MCF 10A (cell line): Measurements from ENCODE around the gene SCNN1G. TPM values are rescaled to one million over a fixed set of nuclear protein-coding genes. Genes with fewer than 3 reads are reported as not detected.

Source experiments
- BruUV-seq: library from RNA; stranded (reverse); fragments of 400-500 nt; replicated peaks from 2 replicates; lab custom pipeline; 2021; lab: Mats Ljungman, UMichigan
- CTCF ChIA-PET: fragments of 300-600 bp; sonication (Branson Sonifier 250); formaldehyde crosslinking; extraction: SDS; loops from one replicate; lab custom pipeline; 2021; ENCODE audit warnings: antibody characterized with exemption, inconsistent platforms; lab: Yijun Ruan, JAX
- POLR2A ChIA-PET: fragments of 300-600, 350-650 bp; sonication (Branson Sonifier 250); formaldehyde crosslinking; extraction: SDS; loops from one replicate; lab custom pipeline; 2020; ENCODE audit warnings: antibody characterized with exemption, inconsistent platforms; lab: Yijun Ruan, JAX
- DNase-seq: peaks from one replicate; pipeline ENCODE4 v3.0.0-alpha.2; 2018; ENCODE audit not compliant: unreplicated experiment
- H3K27ac Mint-ChIP-seq: one replicate; pipeline ENCODE4 v1.8.0; 2022; ENCODE audit warnings: mild to moderate bottlenecking, low read depth, mixed read lengths; ENCODE audit not compliant: unreplicated experiment
- H3K27me3 Mint-ChIP-seq: one replicate; pipeline ENCODE4 v1.8.0; 2022; ENCODE audit warnings: mixed read lengths; ENCODE audit not compliant: insufficient read depth, unreplicated experiment
- H3K36me3 Mint-ChIP-seq: one replicate; pipeline ENCODE4 v1.8.0; 2022; ENCODE audit warnings: mild to moderate bottlenecking, moderate library complexity, mixed read lengths; ENCODE audit not compliant: insufficient read depth, unreplicated experiment
- H3K4me1 Mint-ChIP-seq: one replicate; pipeline ENCODE4 v1.8.0; 2022; ENCODE audit warnings: mixed read lengths; ENCODE audit not compliant: insufficient read depth, unreplicated experiment
- H3K4me3 Mint-ChIP-seq: one replicate; pipeline ENCODE4 v1.8.0; 2022; ENCODE audit warnings: mild to moderate bottlenecking, moderate library complexity, mixed read lengths; ENCODE audit not compliant: unreplicated experiment
- H3K9me3 Mint-ChIP-seq: one replicate; pipeline ENCODE4 v1.8.0; 2022; ENCODE audit warnings: mixed read lengths; ENCODE audit not compliant: unreplicated experiment
- intact Hi-C: fragments of 100-400 bp; cut with micrococcal nuclease; formaldehyde crosslinking; loops from 2 replicates; pipeline ENCODE4 v1.14.1; 2022
- total RNA-seq: library from RNA; stranded (reverse); gene quantifications from 2 replicates; pipeline ENCODE4 v1.2.3, GENCODE V29; 2022
- TF ChIP-seq, protein P1 (sequence below): fragments of 200-600 bp; IDR thresholded peaks from one replicate; pipeline ENCODE4 v1.8.0; 2022; ENCODE audit warnings: antibody characterized with exemption, mild to moderate bottlenecking; ENCODE audit not compliant: unreplicated experiment

Gene SCNN1G
- total RNA-seq, 1 experiment from 2014 or later = 11.9 TPM

DNA sequence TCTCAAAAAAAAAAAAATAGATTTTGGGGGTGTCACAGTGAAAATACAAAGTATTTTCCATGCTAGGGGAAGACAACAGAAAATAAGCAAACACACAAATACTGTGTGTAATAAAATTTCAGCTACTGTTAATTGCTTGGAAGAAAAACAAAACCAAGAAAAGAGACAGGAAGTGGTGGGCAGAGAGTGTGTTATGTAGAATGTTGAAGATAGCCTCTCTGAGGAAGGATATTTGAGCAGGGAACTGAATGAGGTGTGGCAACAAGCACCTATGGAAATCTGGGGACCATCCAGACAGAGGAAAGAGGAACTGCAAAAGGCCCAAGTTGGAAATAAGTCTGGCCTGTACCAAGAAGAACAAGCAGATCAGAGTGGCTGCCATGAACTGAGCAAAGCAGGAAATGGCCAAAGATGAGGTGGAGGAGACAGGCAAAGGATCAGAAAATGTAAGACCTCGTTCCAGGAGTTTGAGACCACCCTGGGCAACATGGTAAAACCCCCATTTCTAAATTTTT is 25.5 kb upstream of the SCNN1G start:
- no peaks in the 10 kb centered on the region for H3K36me3 Mint-ChIP-seq
- intact Hi-C loops = no loop called here
- TF ChIP-seq, protein P1, sequence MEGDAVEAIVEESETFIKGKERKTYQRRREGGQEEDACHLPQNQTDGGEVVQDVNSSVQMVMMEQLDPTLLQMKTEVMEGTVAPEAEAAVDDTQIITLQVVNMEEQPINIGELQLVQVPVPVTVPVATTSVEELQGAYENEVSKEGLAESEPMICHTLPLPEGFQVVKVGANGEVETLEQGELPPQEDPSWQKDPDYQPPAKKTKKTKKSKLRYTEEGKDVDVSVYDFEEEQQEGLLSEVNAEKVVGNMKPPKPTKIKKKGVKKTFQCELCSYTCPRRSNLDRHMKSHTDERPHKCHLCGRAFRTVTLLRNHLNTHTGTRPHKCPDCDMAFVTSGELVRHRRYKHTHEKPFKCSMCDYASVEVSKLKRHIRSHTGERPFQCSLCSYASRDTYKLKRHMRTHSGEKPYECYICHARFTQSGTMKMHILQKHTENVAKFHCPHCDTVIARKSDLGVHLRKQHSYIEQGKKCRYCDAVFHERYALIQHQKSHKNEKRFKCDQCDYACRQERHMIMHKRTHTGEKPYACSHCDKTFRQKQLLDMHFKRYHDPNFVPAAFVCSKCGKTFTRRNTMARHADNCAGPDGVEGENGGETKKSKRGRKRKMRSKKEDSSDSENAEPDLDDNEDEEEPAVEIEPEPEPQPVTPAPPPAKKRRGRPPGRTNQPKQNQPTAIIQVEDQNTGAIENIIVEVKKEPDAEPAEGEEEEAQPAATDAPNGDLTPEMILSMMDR = no peak
- peaks cover 2% of the 10 kb centered on the region for H3K27me3 Mint-ChIP-seq
- no peaks in the 10 kb centered on the region for H3K9me3 Mint-ChIP-seq
- POLR2A ChIA-PET = interaction anchor here (0.6 to 0.7 kb wide), 3 partner anchors 13 to 278 kb away, joined by 3 read pairs; no protein-coding TSS in a partner anchor
- no peak overlapping the region for H3K4me3 Mint-ChIP-seq
- H3K4me1 Mint-ChIP-seq = no peaks in the 10 kb centered on the region
- DNase-seq = no peak
- H3K27ac Mint-ChIP-seq = no peak overlapping the region
- CTCF ChIA-PET = interaction anchor here (0.5 to 1.0 kb wide), 5 partner anchors 19 to 1120 kb away, joined by 3 to 7 read pairs (median 5); no protein-coding TSS in a partner anchor
- no TSS peak for BruUV-seq

- intact Hi-C loops = no loop called here
- TF ChIP-seq, protein P1 = no peak
- peaks cover 13% of the 10 kb centered on the region for H3K27me3 Mint-ChIP-seq
- no TSS peak for BruUV-seq
- H3K36me3 Mint-ChIP-seq = no peaks in the 10 kb centered on the region
- no peaks in the 10 kb centered on the region for H3K9me3 Mint-ChIP-seq
- H3K4me1 Mint-ChIP-seq = no peaks in the 10 kb centered on the region
- ChIA-PET CTCF (no interaction called here), POLR2A (no interaction called here)
- H3K27ac Mint-ChIP-seq = no peak overlapping the region
- H3K4me3 Mint-ChIP-seq = no peak overlapping the region
- no peak for DNase-seq
Observed at GRCh38 chr16:23158114-23158513, 24.4 kb upstream of the SCNN1G start.

DNA sequence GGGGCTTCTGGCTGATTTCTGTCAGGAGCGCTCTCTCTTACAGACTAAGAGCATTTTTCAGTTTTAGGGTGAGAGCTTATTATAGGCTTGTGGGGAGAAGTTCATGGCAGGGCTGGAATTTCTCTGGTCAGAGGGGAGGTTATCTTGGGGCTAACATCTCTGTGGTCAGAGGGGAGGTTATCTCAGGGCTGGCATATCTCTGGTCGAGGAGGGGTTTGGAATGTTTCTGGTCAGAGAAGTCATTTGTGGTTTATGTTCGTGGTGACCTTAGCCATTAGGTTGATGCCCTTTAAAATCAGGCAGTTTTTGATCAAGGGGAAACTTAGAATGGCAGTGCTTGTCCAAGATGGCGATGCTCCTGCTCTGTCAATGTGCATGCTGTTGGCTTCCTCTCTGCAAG is 22.5 kb upstream of the SCNN1G start:
- H3K4me1 Mint-ChIP-seq = no peaks in the 10 kb centered on the region
- H3K36me3 Mint-ChIP-seq = no peaks in the 10 kb centered on the region
- no peak for DNase-seq
- CTCF ChIA-PET = interaction anchor here (0.7 kb wide), 1 partner anchor 274 kb away, joined by 3 read pairs; no protein-coding TSS in a partner anchor
- no peak overlapping the region for H3K27ac Mint-ChIP-seq
- peaks cover 27% of the 10 kb centered on the region for H3K27me3 Mint-ChIP-seq
- intact Hi-C loops = no loop called here
- TF ChIP-seq, protein P1 = no peak
- POLR2A ChIA-PET = interaction anchor here (1.3 kb wide), 2 partner anchors 8 to 21 kb away, joined by 3 to 4 read pairs; no protein-coding TSS in a partner anchor
- H3K9me3 Mint-ChIP-seq = no peaks in the 10 kb centered on the region
- no peak overlapping the region for H3K4me3 Mint-ChIP-seq
- no TSS peak for BruUV-seq

DNA sequence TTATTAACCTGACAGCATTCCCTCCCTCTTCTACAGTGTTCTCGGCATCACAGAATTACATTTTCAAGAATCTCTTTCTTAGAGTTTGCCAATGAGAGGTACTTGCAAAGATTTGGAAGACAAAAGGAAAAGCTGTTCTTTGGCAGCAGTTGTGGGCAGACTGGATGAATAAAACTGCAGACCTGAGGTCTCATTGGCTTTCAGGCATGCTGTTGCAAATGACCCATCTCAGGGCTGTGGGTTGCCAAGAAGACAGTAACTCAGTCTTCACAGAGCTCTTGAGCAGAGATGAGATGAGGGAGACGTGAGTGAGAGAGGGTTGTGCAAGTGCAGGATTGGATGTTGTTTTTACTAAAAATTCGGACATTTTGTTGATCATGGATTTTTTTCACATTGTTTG is 22.0 kb upstream of the SCNN1G start:
- TF ChIP-seq, protein P1 = no peak
- Mint-ChIP-seq H3K27ac (no peak overlapping the region), H3K36me3 (no peaks in the 10 kb centered on the region), H3K4me1 (no peaks in the 10 kb centered on the region), H3K4me3 (no peak overlapping the region), H3K27me3 (peaks cover 32% of the 10 kb centered on the region), H3K9me3 (no peaks in the 10 kb centered on the region)
- ChIA-PET CTCF (interaction anchor here (0.6 kb wide), 2 partner anchors 60 to 97 kb away, joined by 3 read pairs; no protein-coding TSS in a partner anchor), POLR2A (interaction anchor here (1.3 kb wide), 1 partner anchor 8 kb away, joined by 4 read pairs; no protein-coding TSS in a partner anchor)
- DNase-seq = no peak
- intact Hi-C loops = no loop called here
- BruUV-seq = no TSS peak
